Gastroesophageal sphincter (tissue), 3 donors: ENCODE data around the gene ARMC3.

ENCODE experiments used
- CTCF ChIP-seq, 4 experiments: fragments of 200-600 bp in 2 of 4; fragments of 450-650 bp in 2 of 4; sonication (generic) in 1 of 4; IDR thresholded peaks; one replicate each; pipeline ENCODE4 v1.5.1; 2017 to 2019; ENCODE audit warnings: antibody characterized with exemption in 4 of 4, mild to moderate bottlenecking in 2 of 4, moderate library complexity in 2 of 4
- EP300 ChIP-seq: sonication (generic); formaldehyde crosslinking; IDR thresholded peaks from one replicate; pipeline ENCODE4 v1.6.1; 2017; ENCODE audit warnings: antibody characterized with exemption, mild to moderate bottlenecking
- POLR2A ChIP-seq, 2 donors: fragments of 450-650 bp; IDR thresholded peaks; one replicate each; pipeline ENCODE4 v1.6.1; 2017; ENCODE audit warnings: antibody characterized with exemption in 2 of 2, mild to moderate bottlenecking in 2 of 2, moderate library complexity in 1 of 2
- POLR2AphosphoS5 ChIP-seq: sonication (generic); formaldehyde crosslinking; IDR thresholded peaks from one replicate; pipeline ENCODE4 v1.6.1; 2017; ENCODE audit warnings: antibody characterized with exemption

- TF ChIP-seq CTCF (IDR thresholded peaks at IDR 0.05) (no peak), POLR2AphosphoS5 (no peak), POLR2A (IDR thresholded peaks at IDR 0.05) (no peak), EP300 (no peak)
These were observed 127.8 kb downstream of the ARMC3 start for GRCh38 chr10:23055424-23056185.
